Right lobe of liver (tissue), 4 donors: ENCODE results near the gene ZXDC.

Experiments used
- POLR2A ChIP-seq: fragments of 450-650 bp; IDR thresholded peaks from one replicate; pipeline ENCODE4 v1.6.1; 2017; ENCODE audit warnings: antibody characterized with exemption, mild to moderate bottlenecking
- TF ChIP-seq, protein P1 (sequence below), 4 donors: fragments of 200-600 bp in 3 of 4; fragments of 450-650 bp in 1 of 4; IDR thresholded peaks; one replicate each; pipeline versions ENCODE4 v1.5.1 to v1.8.0; 2016 to 2022; ENCODE audit warnings: antibody characterized with exemption in 4 of 4, mild to moderate bottlenecking in 2 of 4
- donor health status: DM: no; HTN: no; CAD: no.
- donor health status: DM: no; HTN: no; CAD: no.
- donor health status: DM: no; HTN: yes; CAD: no.

DNA sequence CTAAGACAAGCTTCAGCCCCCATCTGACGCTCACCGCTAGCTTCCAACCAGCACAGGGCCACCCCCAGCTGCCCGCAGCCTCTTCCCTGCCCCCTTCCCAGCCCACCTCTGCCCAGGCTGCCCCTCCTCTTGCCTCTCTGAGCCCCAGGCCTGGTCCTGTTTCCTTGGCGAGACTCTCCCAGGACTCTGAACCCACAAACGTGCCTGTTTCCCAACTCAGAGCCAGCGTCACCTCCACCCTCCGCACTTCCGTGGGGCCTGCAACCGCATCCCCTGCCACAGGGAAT, 35.0 kb downstream of the ZXDC start:
- TF ChIP-seq, protein P1, sequence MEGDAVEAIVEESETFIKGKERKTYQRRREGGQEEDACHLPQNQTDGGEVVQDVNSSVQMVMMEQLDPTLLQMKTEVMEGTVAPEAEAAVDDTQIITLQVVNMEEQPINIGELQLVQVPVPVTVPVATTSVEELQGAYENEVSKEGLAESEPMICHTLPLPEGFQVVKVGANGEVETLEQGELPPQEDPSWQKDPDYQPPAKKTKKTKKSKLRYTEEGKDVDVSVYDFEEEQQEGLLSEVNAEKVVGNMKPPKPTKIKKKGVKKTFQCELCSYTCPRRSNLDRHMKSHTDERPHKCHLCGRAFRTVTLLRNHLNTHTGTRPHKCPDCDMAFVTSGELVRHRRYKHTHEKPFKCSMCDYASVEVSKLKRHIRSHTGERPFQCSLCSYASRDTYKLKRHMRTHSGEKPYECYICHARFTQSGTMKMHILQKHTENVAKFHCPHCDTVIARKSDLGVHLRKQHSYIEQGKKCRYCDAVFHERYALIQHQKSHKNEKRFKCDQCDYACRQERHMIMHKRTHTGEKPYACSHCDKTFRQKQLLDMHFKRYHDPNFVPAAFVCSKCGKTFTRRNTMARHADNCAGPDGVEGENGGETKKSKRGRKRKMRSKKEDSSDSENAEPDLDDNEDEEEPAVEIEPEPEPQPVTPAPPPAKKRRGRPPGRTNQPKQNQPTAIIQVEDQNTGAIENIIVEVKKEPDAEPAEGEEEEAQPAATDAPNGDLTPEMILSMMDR (IDR thresholded peaks at IDR 0.05), result no peak
- no peak for TF ChIP-seq POLR2A
